Measurements from ENCODE around the gene CCDC190.

The CCDC190 gene

GRCh38 chr1:162861101-162861500 lies at the start of gene CCDC190:
TSS of gene CCDC190 (minus strand) at chr1:162861175. CDS start at chr1:162859646, 1,529 bp downstream.
- TF ChIP-seq CTCF (IDR thresholded peaks at IDR 0.05; ENCODE audit: low read depth, low read length): no peak
- Histone ChIP-seq H3K4me3 (ENCODE audit: low read depth, low read length) (no peak within 1 kb of the TSS), H3K27ac (no peak within 1 kb of the TSS), H3K9me3 (ENCODE audit: severe bottlenecking) (no peaks in the 10 kb centered on the region), H3K27me3 (ENCODE audit: insufficient read depth, low read depth, severe bottlenecking) (no peaks in the 10 kb centered on the region), H3K36me3 (no peaks in the 10 kb centered on the region)
- DNase-seq: no peak

- Histone ChIP-seq H3K27me3 (ENCODE audit: insufficient read depth, low read depth, severe bottlenecking) (no peaks in the 10 kb centered on the region), H3K27ac (no peak overlapping the region), H3K4me3 (ENCODE audit: low read depth, low read length) (no peak overlapping the region), H3K36me3 (no peaks in the 10 kb centered on the region), H3K9me3 (ENCODE audit: severe bottlenecking) (peaks cover 5% of the 10 kb centered on the region)
- no peak for DNase-seq
- TF ChIP-seq CTCF (IDR thresholded peaks at IDR 0.05; ENCODE audit: low read depth, low read length): no peak
These were observed 49.2 kb upstream of the CCDC190 start for GRCh38 chr1:162910161-162910560.

- H3K27ac ChIP-seq: no peak overlapping the region
- DNase-seq: no peak
These were observed 47.8 kb upstream of the CCDC190 start for GRCh38 chr1:162908780-162909179.

GRCh38 chr1:162908236-162908635 lies 47.3 kb upstream of the CCDC190 start:
- no peaks in the 10 kb centered on the region for H3K27me3 ChIP-seq (ENCODE audit: insufficient read depth, low read depth, severe bottlenecking)
- no peak overlapping the region for H3K27ac ChIP-seq
- peaks cover 5% of the 10 kb centered on the region for H3K9me3 ChIP-seq (ENCODE audit: severe bottlenecking)
- TF ChIP-seq CTCF (IDR thresholded peaks at IDR 0.05; ENCODE audit: low read depth, low read length): no peak
- H3K36me3 ChIP-seq: no peaks in the 10 kb centered on the region
- DNase-seq: no peak
- H3K4me3 ChIP-seq (ENCODE audit: low read depth, low read length): no peak overlapping the region

More at GRCh38 chr1:162908780-162909179, 47.8 kb upstream of the CCDC190 start:
- no peak for TF ChIP-seq CTCF (IDR thresholded peaks at IDR 0.05; ENCODE audit: low read depth, low read length)
- H3K27me3 ChIP-seq (ENCODE audit: insufficient read depth, low read depth, severe bottlenecking): no peaks in the 10 kb centered on the region
- H3K36me3 ChIP-seq: no peaks in the 10 kb centered on the region
- peaks cover 5% of the 10 kb centered on the region for H3K9me3 ChIP-seq (ENCODE audit: severe bottlenecking)
- no peak overlapping the region for H3K4me3 ChIP-seq (ENCODE audit: low read depth, low read length)

GRCh38 chr1:162906485-162906884 lies 45.5 kb upstream of the CCDC190 start:
- no peak overlapping the region for H3K4me3 ChIP-seq (ENCODE audit: low read depth, low read length)

More at GRCh38 chr1:162906485-162906884, 45.5 kb upstream of the CCDC190 start:
- Histone ChIP-seq H3K27me3 (ENCODE audit: insufficient read depth, low read depth, severe bottlenecking) (no peaks in the 10 kb centered on the region), H3K9me3 (ENCODE audit: severe bottlenecking) (peaks cover 1% of the 10 kb centered on the region), H3K36me3 (no peaks in the 10 kb centered on the region), H3K27ac (no peak overlapping the region)
- DNase-seq: no peak
- TF ChIP-seq CTCF (IDR thresholded peaks at IDR 0.05; ENCODE audit: low read depth, low read length): no peak
